ENCODE results near the gene WBP2. TPM values are rescaled to one million over a fixed set of nuclear protein-coding genes. Genes with fewer than 3 reads are reported as not detected.
"Not testable (repeated sequence)": the region's sequence is repeated elsewhere in the genome, so short reads cannot be mapped to it uniquely, and the experiment has no call there.

Gene WBP2
- total RNA-seq, 1 experiment from 2014 or later, result 51.8 TPM

- no peaks in the 10 kb centered on the region for H3F3A ChIP-seq (ENCODE audit: low read length, unreplicated experiment)
- POLR2A ChIA-PET (ENCODE audit: unreplicated experiment), result interaction anchor here (0.6 to 1.1 kb wide), 3 partner anchors 9 to 93 kb away, joined by 5 to 29 read pairs (median 8); partner anchors contain the start of gene WBP2
- no peaks in the 10 kb centered on the region for H3K9me2 ChIP-seq (replicated peaks; ENCODE audit: low read length)
- ATAC-seq, result peak; percentile 16
- H2AFZ ChIP-seq (ENCODE audit: low read length), result peak overlapping the region; percentile 42; the same call in 1 of the 2 replicates
- no TSS peak for BruUV-seq (replicated peaks)
- peaks cover 36% of the 10 kb centered on the region for H3K4me1 ChIP-seq (ENCODE audit: insufficient read depth, low read length)
- H3K27ac ChIP-seq (ENCODE audit: low read length), result peak overlapping the region; percentile 62
- peaks cover 3% of the 10 kb centered on the region; the same call in 1 of the 2 replicates for H3K36me3 ChIP-seq (ENCODE audit: low read depth, low read length)
- no peak overlapping the region for H3K4me3 ChIP-seq (ENCODE audit: low read length)
- intact Hi-C loops (cut with micrococcal nuclease), result no loop called here
- peaks cover 21% of the 10 kb centered on the region for H3K79me2 ChIP-seq (ENCODE audit: low read length)
- H3K4me2 ChIP-seq (ENCODE audit: low read length), result peak overlapping the region; percentile 38
- peak; percentile 80 for DNase-seq
- H3K27me3 ChIP-seq (ENCODE audit: low read length), result no peaks in the 10 kb centered on the region
- TF ChIP-seq CTCF (conservative IDR thresholded peaks at IDR 0.05; ENCODE audit: low read depth, low read length), result no peak
- TF ChIP-seq EZH2 (IDR thresholded peaks at IDR 0.05; ENCODE audit: low read length, unreplicated experiment), result no peak
- TF ChIP-seq EZH2phosphoT487 (IDR thresholded peaks at IDR 0.05; ENCODE audit: borderline replicate concordance, low read length), result no peak
- CTCF ChIA-PET, result interaction anchor here (0.6 kb wide), 1 partner anchor 17 kb away, joined by 3 read pairs; the partner anchor contains the start of gene WBP2
- H3K9me3 ChIP-seq (ENCODE audit: low read length), result no peaks in the 10 kb centered on the region
- no peak overlapping the region for H3K9ac ChIP-seq (ENCODE audit: low read length)
- no peaks in the 10 kb centered on the region for H4K20me1 ChIP-seq (ENCODE audit: low read length)
Measured at GRCh38 chr17:75872434-75873351, 17.6 kb upstream of the WBP2 start.

GRCh38 chr17:75870228-75870627 is 15.1 kb upstream of the WBP2 start:
- H3K4me1 ChIP-seq (ENCODE audit: insufficient read depth, low read length), result peaks cover 18% of the 10 kb centered on the region
- H3K27me3 ChIP-seq (ENCODE audit: low read length); intact Hi-C loops (cut with micrococcal nuclease); H3K27ac ChIP-seq (ENCODE audit: low read length); BruUV-seq (replicated peaks); H2AFZ ChIP-seq (ENCODE audit: low read length); H3K9me3 ChIP-seq (ENCODE audit: low read length); H4K20me1 ChIP-seq (ENCODE audit: low read length); H3K9me2 ChIP-seq (replicated peaks; ENCODE audit: low read length); H3K4me2 ChIP-seq (ENCODE audit: low read length); POLR2A ChIA-PET (ENCODE audit: unreplicated experiment); H3F3A ChIP-seq (ENCODE audit: low read length, unreplicated experiment); DNase-seq; H3K79me2 ChIP-seq (ENCODE audit: low read length); H3K9ac ChIP-seq (ENCODE audit: low read length); H3K4me3 ChIP-seq (ENCODE audit: low read length); ATAC-seq; CTCF ChIA-PET; H3K36me3 ChIP-seq (ENCODE audit: low read depth, low read length): not testable (repeated sequence)

- peaks cover 3% of the 10 kb centered on the region; the same call in 1 of the 2 replicates for H3K36me3 ChIP-seq (ENCODE audit: low read depth, low read length)
- H3K79me2 ChIP-seq (ENCODE audit: low read length), result no peaks in the 10 kb centered on the region
- DNase-seq (no peak), ATAC-seq (peak; percentile 11; the same call in 1 of the 2 replicates)
- no TSS peak for BruUV-seq (replicated peaks)
- 0 out of 2 replicates have a peak overlapping the region, but pooled peaks have one; percentile 13 for H2AFZ ChIP-seq (ENCODE audit: low read length)
- H3K4me1 ChIP-seq (ENCODE audit: insufficient read depth, low read length), result peaks cover 17% of the 10 kb centered on the region
- CTCF ChIA-PET, result no interaction called here
- intact Hi-C loops (cut with micrococcal nuclease), result no loop called here
- H3K9me2 ChIP-seq (replicated peaks; ENCODE audit: low read length), result no peaks in the 10 kb centered on the region
- H3K4me2 ChIP-seq (ENCODE audit: low read length), result no peak overlapping the region
- no peaks in the 10 kb centered on the region for H3F3A ChIP-seq (ENCODE audit: low read length, unreplicated experiment)
- H3K9ac ChIP-seq (ENCODE audit: low read length), result no peak overlapping the region
- H3K4me3 ChIP-seq (ENCODE audit: low read length), result no peak overlapping the region
- no peaks in the 10 kb centered on the region for H3K9me3 ChIP-seq (ENCODE audit: low read length)
- H4K20me1 ChIP-seq (ENCODE audit: low read length), result no peaks in the 10 kb centered on the region
- no peaks in the 10 kb centered on the region for H3K27me3 ChIP-seq (ENCODE audit: low read length)
- POLR2A ChIA-PET (ENCODE audit: unreplicated experiment), result no interaction called here
- TF ChIP-seq EZH2 (IDR thresholded peaks at IDR 0.05; ENCODE audit: low read length, unreplicated experiment) (no peak), CTCF (conservative IDR thresholded peaks at IDR 0.05; ENCODE audit: low read depth, low read length) (no peak), EZH2phosphoT487 (IDR thresholded peaks at IDR 0.05; ENCODE audit: borderline replicate concordance, low read length) (no peak)
- H3K27ac ChIP-seq (ENCODE audit: low read length), result no peak overlapping the region
Measured at GRCh38 chr17:75869282-75870141, 14.4 kb upstream of the WBP2 start.

GRCh38 chr17:75868730-75869281 is 13.7 kb upstream of the WBP2 start:
- H3F3A ChIP-seq (ENCODE audit: low read length, unreplicated experiment); H3K36me3 ChIP-seq (ENCODE audit: low read depth, low read length); POLR2A ChIA-PET (ENCODE audit: unreplicated experiment); BruUV-seq (replicated peaks); H4K20me1 ChIP-seq (ENCODE audit: low read length); H3K9me2 ChIP-seq (replicated peaks; ENCODE audit: low read length); H2AFZ ChIP-seq (ENCODE audit: low read length); intact Hi-C loops (cut with micrococcal nuclease); H3K79me2 ChIP-seq (ENCODE audit: low read length); DNase-seq; H3K4me3 ChIP-seq (ENCODE audit: low read length); H3K4me2 ChIP-seq (ENCODE audit: low read length); H3K27me3 ChIP-seq (ENCODE audit: low read length); H3K27ac ChIP-seq (ENCODE audit: low read length); CTCF ChIA-PET; H3K9ac ChIP-seq (ENCODE audit: low read length); ATAC-seq; H3K9me3 ChIP-seq (ENCODE audit: low read length): not testable (repeated sequence)
- peaks cover 17% of the 10 kb centered on the region for H3K4me1 ChIP-seq (ENCODE audit: insufficient read depth, low read length)
